UCSD-AML1 (cell line): ENCODE results near the gene ROS1.
"Not testable (repeated sequence)": the region's sequence is repeated elsewhere in the genome, so short reads cannot be mapped to it uniquely, and the experiment has no call there.

Experiments
- DNase-seq: peaks from one replicate; lab custom pipeline; 2025; ENCODE audit not compliant: unreplicated experiment; lab: John Stamatoyannopoulos, UW

ROS1 gene

DNA sequence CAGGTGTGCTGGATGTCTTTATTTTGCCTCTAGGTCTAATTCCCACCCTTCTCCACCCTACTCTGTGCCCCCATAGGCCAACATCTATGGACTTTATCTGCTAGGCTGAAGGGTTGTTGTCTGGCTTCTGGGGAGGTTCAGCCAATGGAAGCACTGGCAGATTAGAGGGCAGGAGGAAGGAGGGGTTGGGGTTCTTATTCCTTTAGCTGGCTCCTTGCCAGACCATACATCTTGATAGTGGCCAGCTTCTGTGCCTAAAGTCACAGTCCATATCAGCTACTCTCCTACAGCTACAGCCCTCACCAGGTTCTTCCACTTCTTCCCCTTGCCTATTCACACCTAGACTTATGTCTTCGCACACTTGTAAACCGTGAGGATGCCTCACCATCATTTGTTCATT is 41.1 kb downstream of the ROS1 start:
- DNase-seq: no peak

DNA sequence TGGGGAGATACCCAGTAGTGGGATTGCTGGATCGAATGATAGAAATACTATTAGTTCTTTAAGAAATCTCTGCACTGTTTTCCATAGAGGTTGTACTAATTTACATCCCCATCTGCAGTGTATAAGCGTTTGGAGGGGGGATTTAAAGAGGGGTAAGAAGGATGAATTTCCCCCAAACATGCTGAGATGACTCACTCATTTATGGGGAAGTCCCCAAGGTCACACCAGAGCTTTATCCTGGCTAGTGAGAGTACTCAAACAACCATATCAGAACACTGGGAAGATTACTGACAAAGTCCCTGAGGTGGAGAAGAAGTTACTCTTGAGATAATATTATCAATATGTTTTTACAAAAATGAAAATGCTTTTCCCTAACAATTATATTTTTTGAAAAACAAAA is 44.0 kb downstream of the ROS1 start:
- DNase-seq: no peak

DNA sequence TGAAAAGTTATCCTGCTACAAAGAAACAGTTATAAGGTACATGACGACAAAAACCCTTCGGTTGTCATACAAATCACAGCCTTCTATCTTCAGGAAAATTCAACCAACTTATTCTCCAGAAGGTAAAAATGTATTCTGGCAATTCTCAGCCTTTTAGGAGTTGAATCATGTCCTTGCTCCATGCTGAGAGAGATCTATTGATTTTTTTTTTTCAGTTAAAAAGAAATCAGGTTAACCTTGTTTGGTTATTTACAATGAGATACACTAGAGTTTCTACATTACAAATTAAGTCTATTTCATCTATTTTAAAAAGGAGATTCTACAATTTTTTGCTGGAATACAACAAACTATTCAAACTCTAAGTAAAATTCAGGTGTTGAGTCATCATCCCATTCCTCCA is 45.4 kb downstream of the ROS1 start:
- no peak for DNase-seq

DNA sequence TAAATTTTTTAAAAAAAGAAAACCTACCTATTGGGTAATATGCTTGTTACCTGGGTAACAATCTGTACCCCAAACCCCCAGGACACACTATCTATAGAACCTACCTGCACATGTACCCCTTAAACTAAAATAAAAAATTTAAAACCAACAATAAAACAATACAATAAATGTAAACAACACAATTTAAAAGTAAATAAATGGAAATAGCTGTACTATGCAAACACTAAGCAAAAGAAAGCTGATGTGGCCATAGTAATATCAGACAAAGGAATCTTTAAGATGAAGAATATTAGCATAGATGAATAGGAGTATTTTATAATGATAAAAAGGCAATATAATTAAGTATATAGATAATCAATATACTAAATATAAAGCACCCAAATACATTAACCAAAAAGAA is 50.3 kb downstream of the ROS1 start:
- no peak for DNase-seq

DNA sequence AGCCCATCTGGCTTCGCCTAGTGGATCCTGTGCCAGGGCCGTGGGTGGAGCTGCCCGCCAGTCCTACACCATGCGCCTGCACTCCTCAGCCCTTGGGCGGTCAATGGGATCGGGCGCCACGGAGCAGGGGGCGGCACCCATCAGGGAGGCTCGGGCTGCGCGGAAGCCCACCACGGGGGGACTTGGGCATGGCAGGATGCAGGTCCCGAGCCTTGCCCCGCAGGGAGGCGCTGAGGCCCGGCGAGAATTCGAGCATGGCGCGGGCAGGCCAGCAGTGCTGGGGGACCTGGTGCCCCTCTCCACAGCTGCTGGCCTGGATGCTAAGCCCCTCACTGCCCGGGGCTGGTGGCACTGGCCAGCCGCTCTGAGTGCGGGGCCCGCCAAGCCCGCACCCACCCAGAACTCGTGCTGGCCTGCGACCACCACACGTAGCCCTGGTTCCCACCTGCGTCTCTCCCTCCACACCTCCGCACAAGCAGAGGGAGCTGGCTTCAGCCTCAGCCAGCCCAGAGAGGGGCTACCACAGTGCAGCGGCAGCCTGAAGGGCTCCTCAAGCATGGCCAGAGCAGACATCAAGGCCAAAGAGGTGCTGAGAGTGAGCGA is 52.4 kb downstream of the ROS1 start:
- DNase-seq: no peak

DNA sequence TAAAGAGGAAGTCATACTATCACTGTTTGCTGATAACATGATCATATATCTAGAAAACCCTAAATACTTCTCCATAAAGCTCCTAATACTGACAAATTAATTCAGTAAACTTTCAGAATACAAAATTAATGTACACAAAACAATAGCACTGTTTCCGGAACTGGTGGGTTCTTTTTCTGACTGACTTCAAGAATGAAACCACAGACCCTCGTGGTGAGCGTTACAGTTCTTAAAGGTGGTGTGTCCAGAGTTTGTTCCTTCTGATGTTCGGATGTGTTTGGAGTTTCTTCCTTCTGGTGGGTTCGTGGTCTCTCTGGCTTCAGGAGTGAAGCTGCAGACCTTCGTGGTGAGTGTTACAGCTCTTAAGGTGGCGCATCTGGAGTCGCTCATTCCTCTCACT is 53.5 kb downstream of the ROS1 start:
- DNase-seq: not testable (repeated sequence)

DNA sequence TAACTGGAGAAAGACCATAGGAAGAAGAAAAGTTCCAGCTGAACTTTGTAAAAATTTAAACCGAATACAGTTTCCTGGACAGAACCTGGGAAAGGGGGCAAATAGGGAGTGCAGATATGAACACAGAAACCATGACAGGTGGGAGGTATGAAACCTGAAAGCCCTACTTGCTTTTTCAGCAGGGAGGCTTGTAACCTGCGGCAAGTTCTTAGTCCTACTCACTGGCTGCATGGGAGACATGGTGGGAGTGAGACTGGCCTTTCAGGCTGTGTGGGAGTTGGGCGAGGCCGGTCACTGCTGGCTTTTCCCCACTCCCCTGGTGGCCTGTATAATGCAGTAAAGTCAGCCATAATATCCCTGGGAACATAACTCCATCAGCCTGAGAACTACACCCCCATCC is 54.2 kb downstream of the ROS1 start:
- DNase-seq: no peak

DNA sequence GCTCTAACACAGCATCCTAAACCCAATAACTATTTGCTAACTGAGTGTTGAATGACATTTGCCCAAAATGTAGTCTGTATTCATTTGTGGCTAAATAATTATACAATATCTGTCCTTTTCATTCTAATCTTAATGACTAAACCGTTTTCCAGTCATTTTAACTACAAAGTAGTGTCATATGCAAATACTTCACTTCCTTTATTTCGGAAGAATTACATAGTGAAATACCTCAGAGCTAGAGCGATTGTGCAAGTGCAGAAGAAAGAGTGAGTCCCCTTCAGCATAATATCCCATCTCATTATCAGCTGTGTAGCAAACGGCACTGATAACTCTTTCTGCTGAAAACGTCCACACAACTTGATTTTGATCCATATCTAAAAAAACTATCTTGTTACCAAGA is 66.2 kb downstream of the ROS1 start:
- no peak for DNase-seq

DNA sequence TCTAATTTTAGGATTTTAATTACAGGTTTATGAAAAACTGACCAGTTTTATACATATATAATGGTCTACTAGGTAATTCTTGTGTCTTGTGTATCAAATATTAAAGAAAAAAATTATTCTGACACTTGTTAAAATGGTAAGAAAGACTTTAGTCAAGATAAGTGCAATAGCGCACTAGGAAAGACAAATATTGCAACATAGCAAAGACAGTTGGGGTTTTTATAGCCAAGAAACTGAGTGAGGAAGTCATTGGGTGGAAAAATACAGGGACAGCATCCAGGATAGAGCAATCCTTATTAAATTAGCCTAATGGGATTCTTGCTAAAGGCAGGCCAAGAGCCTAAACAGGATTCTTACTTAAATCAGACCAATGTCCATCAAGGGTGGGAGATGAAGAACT is 71.1 kb downstream of the ROS1 start:
- DNase-seq: no peak

DNA sequence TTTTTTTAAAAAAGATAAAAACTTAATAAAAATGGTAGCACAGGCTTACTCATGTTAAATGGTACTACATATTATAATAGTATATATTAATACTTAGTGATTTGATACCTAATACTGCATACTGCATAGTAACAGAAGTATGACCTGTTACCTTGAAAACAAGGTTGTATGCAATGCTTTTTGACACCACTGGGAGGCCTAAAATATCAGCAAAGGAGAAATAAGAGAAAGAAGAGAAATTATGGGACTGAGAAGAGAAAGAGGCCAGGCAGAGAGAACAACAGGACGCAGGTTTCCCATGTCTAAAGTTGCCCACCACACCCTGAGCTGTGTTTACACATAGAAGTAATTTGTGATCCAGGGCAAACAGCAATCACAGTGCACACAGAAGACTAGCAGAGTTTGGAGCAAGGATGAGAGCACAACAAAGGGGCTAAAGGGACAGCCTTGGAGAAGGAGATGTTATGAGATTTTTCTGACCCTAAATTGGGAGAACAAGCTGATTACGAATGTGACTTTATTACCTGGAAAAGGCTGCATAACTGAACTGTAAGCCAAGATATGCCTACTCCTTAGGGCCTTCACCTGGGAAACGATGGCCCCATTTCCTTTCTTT is 73.2 kb downstream of the ROS1 start:
- no peak for DNase-seq

DNA sequence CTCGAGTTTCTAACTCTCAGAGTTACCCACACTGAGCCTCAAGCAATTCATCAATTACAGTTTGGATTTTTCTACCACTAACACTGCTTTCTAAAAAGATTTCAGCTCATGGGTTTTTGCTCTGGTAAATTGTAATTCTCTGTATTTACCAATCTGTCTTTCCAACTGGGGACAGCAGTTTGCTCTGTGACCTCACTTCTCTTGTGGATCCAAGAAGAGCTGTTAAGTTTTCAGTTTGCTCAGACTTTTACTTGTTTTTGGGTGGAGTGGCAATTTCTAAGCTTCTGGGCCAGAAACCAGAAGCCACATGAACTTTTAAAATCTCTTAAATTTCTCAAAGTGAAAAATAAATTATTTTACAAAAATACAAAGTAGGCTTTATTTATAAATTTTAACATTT is 74.2 kb downstream of the ROS1 start:
- DNase-seq: no peak

DNA sequence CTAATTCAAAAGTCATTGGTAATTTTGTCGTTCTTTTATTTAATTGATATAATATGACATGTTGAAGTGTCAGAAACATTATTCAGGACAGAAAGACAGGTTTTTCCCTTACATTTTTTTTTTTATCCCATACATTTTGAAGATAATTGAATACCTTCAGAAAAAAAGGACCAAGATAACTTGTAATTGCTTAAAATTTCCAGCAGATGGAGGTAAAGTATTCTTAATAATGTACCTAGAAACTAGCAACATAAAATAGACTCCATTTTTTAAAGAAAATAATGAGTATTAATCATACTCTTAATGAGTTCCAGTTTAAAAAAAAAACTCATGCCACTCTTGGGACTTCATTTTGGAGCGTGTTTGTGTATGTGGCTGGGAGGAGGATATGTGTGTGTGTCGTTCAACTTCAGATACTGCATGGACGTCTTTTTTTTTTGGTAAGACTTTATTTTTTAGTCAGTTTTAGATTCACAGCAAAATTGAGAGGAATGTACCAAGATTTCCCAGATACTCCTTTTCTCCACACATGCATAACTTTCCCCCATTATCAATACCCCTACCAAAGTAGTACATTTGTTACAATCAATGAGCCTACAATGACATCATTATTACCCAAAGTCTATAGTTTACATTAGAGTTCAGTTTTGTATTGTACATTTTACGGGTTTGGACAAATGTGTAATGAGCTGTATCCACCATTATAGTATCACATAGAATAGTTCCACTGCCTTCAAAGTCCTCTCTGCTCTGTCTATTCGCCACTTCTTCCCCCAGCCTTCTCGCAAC is 79.4 kb downstream of the ROS1 start:
- DNase-seq: no peak

DNA sequence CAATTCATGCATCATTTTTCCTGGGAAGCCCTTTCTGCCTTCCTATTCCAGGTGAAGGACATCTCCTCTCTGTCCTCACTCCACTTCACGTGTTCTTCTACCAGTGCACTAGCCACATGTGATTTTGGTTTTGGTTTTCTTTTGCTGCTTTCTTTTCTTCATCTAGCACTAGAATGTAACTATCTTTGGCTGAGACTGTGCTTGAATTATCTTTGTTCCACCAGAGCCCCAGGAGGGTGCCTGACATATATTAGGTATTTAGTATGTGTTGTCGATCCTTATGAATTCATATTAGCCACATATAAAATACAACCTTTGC is 80.5 kb downstream of the ROS1 start:
- DNase-seq: no peak

DNA sequence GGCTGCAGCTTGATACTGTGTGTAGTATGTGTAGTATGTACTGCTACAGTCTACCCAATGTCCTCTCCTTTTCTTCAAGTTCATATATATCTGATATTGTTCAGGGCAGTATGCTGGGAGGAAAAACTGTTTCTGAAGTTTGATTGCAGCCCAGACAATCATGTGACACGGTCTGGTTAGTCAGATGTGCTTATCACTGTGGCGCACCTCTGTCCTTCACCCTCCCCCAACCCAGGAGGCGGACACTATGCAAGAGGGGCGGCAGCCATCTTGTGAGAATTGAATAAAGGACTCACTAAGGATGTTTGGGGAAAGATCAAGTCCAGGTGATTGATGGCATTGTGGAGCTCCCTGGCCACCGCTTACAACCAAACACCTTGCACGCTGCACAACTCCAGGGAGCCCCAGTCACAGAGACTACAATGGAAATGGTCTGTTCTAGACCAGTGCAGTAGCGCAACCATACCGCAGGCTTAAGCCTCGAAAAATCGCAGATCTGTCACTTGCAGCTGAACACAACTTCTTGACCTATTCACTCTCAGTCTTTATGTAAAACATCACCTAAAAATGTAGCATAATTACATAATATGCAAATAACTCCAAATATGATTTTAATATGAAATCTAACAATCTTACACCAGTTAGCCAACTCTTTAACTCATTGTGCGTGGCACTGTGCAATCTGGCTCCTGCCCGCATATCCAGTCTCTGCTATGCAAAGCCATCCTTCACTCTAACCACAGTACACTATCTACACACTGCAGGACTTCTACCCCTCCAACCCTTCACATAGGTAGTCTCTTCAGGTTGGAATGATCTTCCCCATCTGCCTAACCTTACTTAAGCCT is 81.1 kb downstream of the ROS1 start:
- no peak for DNase-seq

DNA sequence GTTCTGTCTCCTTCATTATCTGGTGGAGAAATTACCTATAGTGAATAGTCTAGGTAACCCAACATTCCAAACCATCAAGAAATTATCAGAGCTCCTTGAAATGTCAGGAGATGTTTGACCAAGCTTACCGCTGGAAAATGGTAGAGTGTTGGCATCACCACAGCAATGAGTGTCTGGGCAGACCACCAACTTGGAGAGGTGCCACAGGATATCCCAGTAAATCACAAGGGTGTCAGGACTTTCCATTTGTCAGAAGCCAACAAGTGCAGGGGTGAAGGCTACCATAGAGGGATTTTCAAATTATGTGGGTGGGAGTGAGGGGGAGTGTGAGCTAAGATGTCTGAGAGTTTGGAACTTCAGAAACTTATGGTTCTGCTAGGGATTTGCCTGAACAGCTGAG is 87.2 kb downstream of the ROS1 start:
- DNase-seq: no peak

DNA sequence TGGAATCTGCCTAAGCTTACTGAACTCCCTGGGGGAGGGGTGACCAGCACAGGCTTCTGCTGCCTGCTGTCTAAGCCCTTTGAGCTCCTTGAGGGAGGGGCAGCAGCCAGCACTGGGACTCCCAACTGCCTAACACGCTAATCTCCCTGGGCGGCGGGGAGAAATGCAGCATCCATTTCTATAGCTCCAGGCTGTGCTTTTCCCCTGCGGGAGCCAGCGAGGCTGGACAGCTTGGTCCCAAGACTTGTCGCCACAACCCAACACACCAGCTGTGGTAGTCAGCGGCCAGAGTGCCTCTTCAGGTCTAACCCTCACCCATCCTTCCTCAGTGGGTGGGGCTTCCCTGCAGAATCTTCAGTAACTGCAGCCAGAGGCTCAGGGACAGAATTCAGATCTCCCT is 95.8 kb downstream of the ROS1 start:
- DNase-seq: no peak

DNA sequence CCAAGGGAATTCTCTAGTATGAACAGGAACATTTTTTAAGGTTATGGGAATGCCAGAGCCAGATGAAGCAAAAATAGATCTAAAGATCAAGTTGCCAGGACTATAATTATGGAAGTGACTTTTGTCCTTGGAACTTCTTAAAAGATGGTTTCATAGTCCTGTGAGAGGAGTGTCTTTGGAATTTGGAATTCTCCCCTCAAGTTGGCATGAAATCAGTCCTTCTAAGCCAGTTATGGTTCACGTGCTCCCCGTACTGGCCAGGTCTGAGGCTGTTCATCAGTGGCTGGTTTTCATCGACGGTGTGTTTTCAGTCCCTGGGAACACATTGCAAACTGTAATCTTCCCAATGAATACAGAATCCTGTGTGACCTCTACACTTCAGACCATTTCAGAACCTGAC is 97.2 kb downstream of the ROS1 start:
- DNase-seq: no peak

DNA sequence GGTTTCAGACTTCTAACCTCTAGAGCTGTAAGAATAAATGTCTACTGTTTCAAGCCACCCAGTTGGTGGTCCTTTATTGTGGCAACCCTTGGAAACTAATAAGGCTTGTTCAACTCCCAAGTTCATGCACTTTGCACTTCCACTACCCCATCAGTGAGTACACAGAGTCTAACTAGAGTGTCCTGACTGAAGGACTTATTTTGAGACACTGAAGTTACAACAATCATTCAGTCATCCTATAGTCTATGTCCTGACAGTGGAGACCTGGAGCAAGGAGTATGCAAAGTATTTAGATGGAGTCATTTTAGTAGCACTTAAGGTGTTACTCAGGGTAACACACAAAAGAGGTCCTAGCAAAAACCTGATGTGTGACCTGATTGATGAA is 97.7 kb downstream of the ROS1 start:
- DNase-seq: no peak

DNA sequence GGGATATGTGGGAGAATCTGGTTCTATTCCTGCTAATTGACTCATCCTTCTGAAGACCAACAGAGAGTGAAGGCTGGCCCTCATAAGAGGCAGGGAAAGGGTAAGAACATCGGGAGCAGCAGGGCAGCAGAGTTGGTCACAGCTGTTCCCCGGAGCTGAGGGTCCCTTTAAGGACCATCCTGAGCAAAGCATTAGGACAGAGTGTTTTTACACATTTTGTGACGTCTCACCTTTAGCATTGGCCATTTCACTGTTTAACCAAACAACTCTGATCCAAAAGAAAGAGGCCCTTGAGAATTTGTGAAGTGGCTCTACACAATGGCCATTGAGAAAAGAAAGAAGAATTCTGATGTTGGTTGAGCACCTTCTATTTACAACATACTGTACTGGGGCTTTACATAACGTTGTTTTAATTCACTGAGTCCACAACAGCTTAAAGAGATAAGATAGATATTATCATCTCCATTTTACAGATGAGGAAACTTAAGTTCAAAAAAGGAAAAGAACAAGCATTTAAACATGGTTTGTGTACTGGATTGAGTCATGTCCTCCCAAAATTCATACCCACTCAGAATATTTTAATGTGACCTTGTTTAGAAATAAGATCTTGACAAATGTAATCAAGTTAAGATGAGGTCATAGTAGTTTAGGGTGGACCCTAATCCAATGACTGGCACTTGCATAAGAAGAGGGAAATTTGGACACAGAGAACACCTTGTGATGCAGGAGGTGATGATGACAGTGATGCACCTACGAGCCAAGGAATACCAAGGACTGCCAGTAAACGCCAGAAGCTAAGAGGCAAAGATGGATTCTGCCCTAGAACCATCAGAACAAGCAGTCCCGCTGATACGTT is 98.4 kb downstream of the ROS1 start:
- no peak for DNase-seq

DNA sequence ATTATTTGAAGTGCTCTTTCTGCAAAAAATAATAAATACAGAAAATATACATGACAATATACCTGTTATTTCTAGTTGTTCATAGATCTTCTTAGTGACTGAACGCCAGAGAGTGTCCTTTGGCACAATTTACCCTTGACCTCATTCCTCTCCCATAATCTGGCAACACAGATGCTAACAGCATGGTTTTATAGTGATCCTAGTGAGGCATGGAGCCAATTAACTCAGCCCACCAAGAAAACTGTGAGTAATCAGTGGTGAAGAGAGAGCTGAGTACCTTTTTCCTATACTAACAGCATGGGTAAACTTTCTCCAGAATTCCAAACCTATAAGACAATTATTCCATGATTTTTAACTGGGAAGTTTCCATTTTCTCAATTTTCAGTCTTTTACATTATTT is 99.3 kb downstream of the ROS1 start:
- DNase-seq: no peak

DNA sequence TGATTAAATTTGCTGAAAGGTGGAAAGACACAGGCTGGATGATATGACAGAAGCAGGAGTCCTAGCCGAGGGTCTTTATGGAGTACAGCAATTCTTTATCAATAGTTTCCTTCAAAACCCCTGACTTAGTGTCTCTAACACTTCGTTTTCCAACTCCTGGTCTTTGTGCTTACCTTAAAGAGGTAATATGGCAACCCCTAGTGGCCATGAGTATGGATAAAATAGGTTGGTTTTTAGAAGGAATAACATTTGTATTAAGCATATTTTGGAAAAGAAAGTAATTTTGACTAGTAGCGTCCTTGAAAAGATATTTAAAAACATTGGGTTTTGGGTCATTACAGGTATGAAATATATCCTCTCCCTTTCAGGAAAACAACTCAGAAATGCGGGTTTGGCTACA is 108.5 kb downstream of the ROS1 start:
- DNase-seq: no peak
